OCI-LY3 (cell line): ENCODE data around the gene MLNR.

Experiments used
- H2AFZ ChIP-seq: fragments of 200-600, 300-600 bp; shearing (Covaris generic); 2 replicates; pipeline ENCODE4 v1.6.0; 2014; ENCODE audit warnings: antibody characterized with exemption, low read depth, low read length
- H3K27ac ChIP-seq: fragments of 200-600, 300-600 bp; sonication (generic); 2 replicates; pipeline ENCODE4 v1.5.1; 2014; ENCODE audit warnings: mild to moderate bottlenecking, low read length, moderate library complexity, mixed read lengths
- H3K27me3 ChIP-seq: fragments of 200-600, 300-600 bp; sonication (generic); 2 replicates; pipeline ENCODE4 v1.6.1; 2014; ENCODE audit warnings: low read depth, low read length, mixed read lengths
- H3K36me3 ChIP-seq: fragments of 200-600, 300-600 bp; sonication (generic); replicated peaks from 2 replicates; pipeline ENCODE3; 2014; ENCODE audit warnings: low read depth, low read length, mixed read lengths
- H3K4me1 ChIP-seq: fragments of 300-600, 200-600 bp; sonication (generic); 2 replicates; pipeline ENCODE4 v1.6.1; 2014; ENCODE audit warnings: low read length, mixed read lengths
- H3K4me2 ChIP-seq: fragments of 200-600, 300-600 bp; sonication (generic); 2 replicates; pipeline ENCODE4 v1.6.1; 2014; ENCODE audit warnings: low read length, mixed read lengths
- H3K4me3 ChIP-seq: fragments of 300-600, 200-600 bp; sonication (generic); 2 replicates; pipeline ENCODE4 v1.5.1; 2014; ENCODE audit warnings: antibody characterized with exemption, mild to moderate bottlenecking, low read length, moderate library complexity
- H3K79me2 ChIP-seq: fragments of 300-600, 200-600 bp; shearing (Covaris generic); 2 replicates; pipeline ENCODE4 v1.6.1; 2014; ENCODE audit warnings: mild to moderate bottlenecking, low read length, mixed read lengths
- H3K9ac ChIP-seq: fragments of 300-600, 200-600 bp; shearing (Covaris generic); 2 replicates; pipeline ENCODE4 v1.6.0; 2014; ENCODE audit warnings: mild to moderate bottlenecking, low read length, moderate library complexity
- H3K9me3 ChIP-seq: fragments of 200-600, 300-600 bp; shearing (Covaris generic); 2 replicates; pipeline ENCODE4 v1.6.1; 2014; ENCODE audit warnings: low read length, mixed read lengths; ENCODE audit not compliant: insufficient read depth
- H4K20me1 ChIP-seq: fragments of 200-600, 300-600 bp; sonication (generic); 2 replicates; pipeline ENCODE4 v1.6.1; 2016; ENCODE audit warnings: low read length, mixed read lengths; ENCODE audit not compliant: insufficient read depth
- CTCF ChIP-seq: fragments of 200-600, 300-600 bp; sonication (generic); IDR thresholded peaks from 2 replicates; pipeline ENCODE4 v1.5.1; 2014; ENCODE audit warnings: antibody characterized with exemption, low read length, low read depth
- EZH2phosphoT487 ChIP-seq: fragments of 200-600 bp; shearing (Covaris generic); IDR thresholded peaks from 2 replicates; pipeline ENCODE4 v1.6.1; 2018; ENCODE audit warnings: antibody characterized with exemption, mixed run types, low read depth

MLNR gene

GRCh38 chr13:49225223-49226042 is 5.3 kb downstream of the MLNR start:
- no peaks in the 10 kb centered on the region for H3K36me3 ChIP-seq
- no peak overlapping the region for H3K4me2 ChIP-seq
- H3K4me3 ChIP-seq: no peak overlapping the region

GRCh38 chr13:49226613-49227012 is 6.5 kb downstream of the MLNR start:
- no peaks in the 10 kb centered on the region for H3K9me3 ChIP-seq
- H3K4me1 ChIP-seq: no peaks in the 10 kb centered on the region
- no peak overlapping the region for H3K4me2 ChIP-seq
- peaks cover 8% of the 10 kb centered on the region; the same call in 1 of the 2 replicates for H3K27me3 ChIP-seq
- TF ChIP-seq CTCF (no peak), EZH2phosphoT487 (no peak)
- H2AFZ ChIP-seq: no peak overlapping the region
- H3K79me2 ChIP-seq: no peaks in the 10 kb centered on the region
- no peak overlapping the region for H3K9ac ChIP-seq
- H3K27ac ChIP-seq: no peak overlapping the region
- no peak overlapping the region for H3K4me3 ChIP-seq
- no peaks in the 10 kb centered on the region for H4K20me1 ChIP-seq
- no peaks in the 10 kb centered on the region for H3K36me3 ChIP-seq

More at GRCh38 chr13:49225223-49226042, 5.3 kb downstream of the MLNR start:
- no peaks in the 10 kb centered on the region for H3K9me3 ChIP-seq
- H3K4me1 ChIP-seq: no peaks in the 10 kb centered on the region
- no peaks in the 10 kb centered on the region for H4K20me1 ChIP-seq
- H3K27me3 ChIP-seq: peaks cover 8% of the 10 kb centered on the region; the same call in 1 of the 2 replicates
- no peak overlapping the region for H3K9ac ChIP-seq
- H3K79me2 ChIP-seq: no peaks in the 10 kb centered on the region
- H2AFZ ChIP-seq: 0 out of 2 replicates have a peak overlapping the region, but pooled peaks have one; percentile 32
- H3K27ac ChIP-seq: no peak overlapping the region
- peak; percentile 20; the same call in 1 of the 2 replicates for TF ChIP-seq CTCF
- TF ChIP-seq EZH2phosphoT487: no peak

- no peaks in the 10 kb centered on the region for H4K20me1 ChIP-seq
- no peak overlapping the region for H2AFZ ChIP-seq
- no peak for TF ChIP-seq CTCF
- TF ChIP-seq EZH2phosphoT487: no peak
- H3K9me3 ChIP-seq: no peaks in the 10 kb centered on the region
- no peaks in the 10 kb centered on the region for H3K27me3 ChIP-seq
- no peaks in the 10 kb centered on the region for H3K36me3 ChIP-seq
- H3K9ac ChIP-seq: no peak overlapping the region
- peaks cover 7% of the 10 kb centered on the region for H3K4me1 ChIP-seq
- H3K27ac ChIP-seq: no peak overlapping the region
- H3K4me2 ChIP-seq: no peak overlapping the region
- no peak overlapping the region for H3K4me3 ChIP-seq
- no peaks in the 10 kb centered on the region for H3K79me2 ChIP-seq
Observed at GRCh38 chr13:49234741-49235140, 14.6 kb downstream of the MLNR start.

GRCh38 chr13:49235856-49236431 is 15.8 kb downstream of the MLNR start:
- TF ChIP-seq CTCF (no peak), EZH2phosphoT487 (no peak)
- H3K27ac ChIP-seq: no peak overlapping the region
- H3K4me2 ChIP-seq: no peak overlapping the region
- no peaks in the 10 kb centered on the region for H3K27me3 ChIP-seq
- H3K4me1 ChIP-seq: peaks cover 7% of the 10 kb centered on the region
- no peaks in the 10 kb centered on the region for H3K9me3 ChIP-seq
- no peaks in the 10 kb centered on the region for H3K79me2 ChIP-seq
- no peak overlapping the region for H3K4me3 ChIP-seq
- no peaks in the 10 kb centered on the region for H4K20me1 ChIP-seq
- H2AFZ ChIP-seq: no peak overlapping the region
- H3K9ac ChIP-seq: no peak overlapping the region
- no peaks in the 10 kb centered on the region for H3K36me3 ChIP-seq
